ENCODE data around the gene CACNA1C. TPM values are rescaled to one million over a fixed set of nuclear protein-coding genes. Genes with fewer than 3 reads are reported as not detected.

The CACNA1C gene
- total RNA-seq, 1 experiment from 2014 or later: 3.7 TPM

GRCh38 chr12:2336409-2336829 is 283.6 kb downstream of the CACNA1C start:
- Histone ChIP-seq H3K36me3 (ENCODE audit: insufficient read depth, low read length, poor library complexity, severe bottlenecking) (no peaks in the 10 kb centered on the region), H3K27ac (ENCODE audit: low read depth, low read length, poor library complexity, severe bottlenecking) (peak overlapping the region; percentile 31), H3K4me1 (ENCODE audit: insufficient read depth, low read length, poor library complexity, severe bottlenecking) (peaks cover 54% of the 10 kb centered on the region), H3K4me3 (ENCODE audit: low read depth, low read length, poor library complexity, severe bottlenecking) (no peak overlapping the region), H3K27me3 (replicated peaks; ENCODE audit: insufficient read depth, low read depth, low read length, poor library complexity) (no peaks in the 10 kb centered on the region), H3K9me3 (ENCODE audit: low read depth, low read length, poor library complexity, severe bottlenecking) (no peaks in the 10 kb centered on the region)
- DNase-seq (ENCODE audit: low spot score): peak; percentile 61
- BruUV-seq (replicated peaks): no TSS peak
- POLR2A ChIA-PET (ENCODE audit: low non-redundant PET): no interaction called here
- CTCF ChIA-PET: interaction anchor here (0.6 kb wide), 1 partner anchor 290 kb away, joined by 6 read pairs; no protein-coding TSS in a partner anchor
- TF ChIP-seq, protein P1, sequence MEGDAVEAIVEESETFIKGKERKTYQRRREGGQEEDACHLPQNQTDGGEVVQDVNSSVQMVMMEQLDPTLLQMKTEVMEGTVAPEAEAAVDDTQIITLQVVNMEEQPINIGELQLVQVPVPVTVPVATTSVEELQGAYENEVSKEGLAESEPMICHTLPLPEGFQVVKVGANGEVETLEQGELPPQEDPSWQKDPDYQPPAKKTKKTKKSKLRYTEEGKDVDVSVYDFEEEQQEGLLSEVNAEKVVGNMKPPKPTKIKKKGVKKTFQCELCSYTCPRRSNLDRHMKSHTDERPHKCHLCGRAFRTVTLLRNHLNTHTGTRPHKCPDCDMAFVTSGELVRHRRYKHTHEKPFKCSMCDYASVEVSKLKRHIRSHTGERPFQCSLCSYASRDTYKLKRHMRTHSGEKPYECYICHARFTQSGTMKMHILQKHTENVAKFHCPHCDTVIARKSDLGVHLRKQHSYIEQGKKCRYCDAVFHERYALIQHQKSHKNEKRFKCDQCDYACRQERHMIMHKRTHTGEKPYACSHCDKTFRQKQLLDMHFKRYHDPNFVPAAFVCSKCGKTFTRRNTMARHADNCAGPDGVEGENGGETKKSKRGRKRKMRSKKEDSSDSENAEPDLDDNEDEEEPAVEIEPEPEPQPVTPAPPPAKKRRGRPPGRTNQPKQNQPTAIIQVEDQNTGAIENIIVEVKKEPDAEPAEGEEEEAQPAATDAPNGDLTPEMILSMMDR (conservative IDR thresholded peaks at IDR 0.05; ENCODE audit: low read depth, low read length): no peak
- TF ChIP-seq EZH2 (IDR thresholded peaks at IDR 0.05; ENCODE audit: borderline replicate concordance, low read depth, low read length, poor library complexity, severe bottlenecking): no peak
- intact Hi-C loops (cut with micrococcal nuclease; ENCODE audit: unreplicated experiment): no loop called here

GRCh38 chr12:2337031-2338010 is 284.5 kb downstream of the CACNA1C start:
- Histone ChIP-seq H3K36me3 (ENCODE audit: insufficient read depth, low read length, poor library complexity, severe bottlenecking) (no peaks in the 10 kb centered on the region), H3K27ac (ENCODE audit: low read depth, low read length, poor library complexity, severe bottlenecking) (peak overlapping the region; percentile 31), H3K9me3 (ENCODE audit: low read depth, low read length, poor library complexity, severe bottlenecking) (no peaks in the 10 kb centered on the region), H3K4me1 (ENCODE audit: insufficient read depth, low read length, poor library complexity, severe bottlenecking) (peaks cover 54% of the 10 kb centered on the region), H3K4me3 (ENCODE audit: low read depth, low read length, poor library complexity, severe bottlenecking) (no peak overlapping the region), H3K27me3 (replicated peaks; ENCODE audit: insufficient read depth, low read depth, low read length, poor library complexity) (no peaks in the 10 kb centered on the region)
- intact Hi-C loops (cut with micrococcal nuclease; ENCODE audit: unreplicated experiment): no loop called here
- TF ChIP-seq, protein P1 (conservative IDR thresholded peaks at IDR 0.05; ENCODE audit: low read depth, low read length): no peak
- TF ChIP-seq EZH2 (IDR thresholded peaks at IDR 0.05; ENCODE audit: borderline replicate concordance, low read depth, low read length, poor library complexity, severe bottlenecking): no peak
- DNase-seq (ENCODE audit: low spot score): no peak
- CTCF ChIA-PET: no interaction called here
- POLR2A ChIA-PET (ENCODE audit: low non-redundant PET): interaction anchor here (0.5 kb wide), 1 partner anchor 23 kb away, joined by 5 read pairs; no protein-coding TSS in a partner anchor
- no TSS peak for BruUV-seq (replicated peaks)

DNA sequence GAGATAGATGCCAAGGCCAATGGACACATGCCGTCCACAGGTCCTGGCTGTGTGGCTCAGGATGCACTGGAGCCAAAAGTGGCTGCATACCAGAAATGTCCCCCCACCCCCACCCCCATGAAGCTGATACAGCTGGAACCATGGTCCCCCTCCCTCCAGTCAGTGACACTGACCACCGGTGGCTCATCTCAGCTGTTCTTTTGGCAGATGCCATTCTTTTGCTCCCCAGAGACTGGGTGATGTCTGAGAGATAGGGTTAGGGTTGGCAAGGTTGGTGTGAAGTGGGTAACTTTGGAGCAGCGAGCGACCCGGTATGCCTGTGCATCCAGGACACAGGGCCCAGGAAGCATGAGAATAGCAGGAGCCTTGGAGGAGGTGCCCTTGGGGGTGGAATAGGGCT is 285.6 kb downstream of the CACNA1C start:
- intact Hi-C loops (cut with micrococcal nuclease; ENCODE audit: unreplicated experiment): no loop called here
- H3K4me3 ChIP-seq (ENCODE audit: low read depth, low read length, poor library complexity, severe bottlenecking): no peak overlapping the region
- no peaks in the 10 kb centered on the region for H3K27me3 ChIP-seq (replicated peaks; ENCODE audit: insufficient read depth, low read depth, low read length, poor library complexity)
- no peak for DNase-seq (ENCODE audit: low spot score)
- H3K27ac ChIP-seq (ENCODE audit: low read depth, low read length, poor library complexity, severe bottlenecking): no peak overlapping the region
- ChIA-PET POLR2A (ENCODE audit: low non-redundant PET) (no interaction called here), CTCF (no interaction called here)
- no peaks in the 10 kb centered on the region for H3K36me3 ChIP-seq (ENCODE audit: insufficient read depth, low read length, poor library complexity, severe bottlenecking)
- no peaks in the 10 kb centered on the region for H3K9me3 ChIP-seq (ENCODE audit: low read depth, low read length, poor library complexity, severe bottlenecking)
- H3K4me1 ChIP-seq (ENCODE audit: insufficient read depth, low read length, poor library complexity, severe bottlenecking): peaks cover 46% of the 10 kb centered on the region
- TF ChIP-seq, protein P1 (conservative IDR thresholded peaks at IDR 0.05; ENCODE audit: low read depth, low read length): no peak
- no peak for TF ChIP-seq EZH2 (IDR thresholded peaks at IDR 0.05; ENCODE audit: borderline replicate concordance, low read depth, low read length, poor library complexity, severe bottlenecking)
- no TSS peak for BruUV-seq (replicated peaks)

Data from A673 (cell line).